Mesenchymal stem cell (in vitro differentiated cells and primary cell): Measurements from ENCODE around the gene ACTRT2.

Source experiments
- DNase-seq: peaks from one replicate; pipeline ENCODE4 v3.0.0-alpha.2; 2013
- H2AFZ ChIP-seq: one replicate; pipeline ENCODE4 v1.6.1; 2013; ENCODE audit warnings: low read depth, mild to moderate bottlenecking, control low read depth, inconsistent platforms, low read length, moderate library complexity
- H2AK5ac ChIP-seq: 2 replicates; pipeline ENCODE4 v1.6.1; 2013; ENCODE audit warnings: low read length, moderate library complexity, mild to moderate bottlenecking, inconsistent platforms; ENCODE audit not compliant: severe bottlenecking
- H2BK120ac ChIP-seq: one replicate; pipeline ENCODE4 v1.6.1; 2013; ENCODE audit warnings: low read depth, mild to moderate bottlenecking, inconsistent platforms, low read length, moderate library complexity
- H2BK12ac ChIP-seq, 2 experiments: one replicate each; pipeline ENCODE4 v1.6.1; 2013; ENCODE audit warnings: inconsistent platforms in 2 of 2, low read length in 2 of 2, mild to moderate bottlenecking in 2 of 2, moderate library complexity in 2 of 2, control low read depth in 1 of 2
- H2BK15ac ChIP-seq: one replicate; pipeline ENCODE4 v1.6.1; 2013; ENCODE audit warnings: mild to moderate bottlenecking, low read depth, inconsistent platforms; ENCODE audit not compliant: poor library complexity, severe bottlenecking
- H2BK5ac ChIP-seq: 2 replicates; pipeline ENCODE4 v1.6.1; 2013; ENCODE audit warnings: low read depth, mild to moderate bottlenecking, low read length, control low read depth, inconsistent platforms; ENCODE audit not compliant: poor library complexity, severe bottlenecking
- H3K14ac ChIP-seq, 2 experiments: one replicate each; pipeline ENCODE4 v1.6.1; 2013; ENCODE audit warnings: inconsistent platforms in 2 of 2, low read length in 2 of 2, control low read depth in 1 of 2, mild to moderate bottlenecking in 1 of 2, moderate library complexity in 1 of 2
- H3K18ac ChIP-seq, 2 experiments: one replicate each; pipeline ENCODE4 v1.6.1; 2013; ENCODE audit warnings: inconsistent platforms in 2 of 2, low read length in 2 of 2, control low read depth in 1 of 2, low read depth in 1 of 2, mild to moderate bottlenecking in 1 of 2
- H3K23ac ChIP-seq, 2 experiments: one replicate each; pipeline ENCODE4 v1.6.1; 2013; ENCODE audit warnings: inconsistent platforms in 2 of 2, low read length in 2 of 2, mild to moderate bottlenecking in 2 of 2, moderate library complexity in 2 of 2, control low read depth in 1 of 2
- H3K27ac ChIP-seq: 2 replicates; pipeline ENCODE4 v1.5.1; 2013; ENCODE audit warnings: mild to moderate bottlenecking, moderate library complexity, low read length, control low read depth, inconsistent platforms; ENCODE audit not compliant: poor library complexity, severe bottlenecking
- H3K27me3 ChIP-seq, 2 experiments: 2 replicates each; pipeline versions ENCODE4 v1.6.1 to v1.7.0; 2013; ENCODE audit warnings: low read length in 2 of 2, mild to moderate bottlenecking in 2 of 2, moderate library complexity in 2 of 2, control low read depth in 1 of 2, inconsistent platforms in 1 of 2; ENCODE audit not compliant: control insufficient read depth in 1 of 2, insufficient read depth in 1 of 2
- H3K36me3 ChIP-seq, 2 experiments: 2 replicates each; pipeline versions ENCODE4 v1.6.1 to v1.7.0; 2013; ENCODE audit warnings: low read length in 2 of 2, control low read depth in 1 of 2, inconsistent platforms in 1 of 2, low read depth in 1 of 2, mild to moderate bottlenecking in 1 of 2; ENCODE audit not compliant: insufficient read depth in 2 of 2, control insufficient read depth in 1 of 2
- H3K4ac ChIP-seq, 2 experiments: one replicate each; pipeline ENCODE4 v1.6.1; 2013; ENCODE audit warnings: inconsistent platforms in 2 of 2, low read length in 2 of 2, mild to moderate bottlenecking in 2 of 2, moderate library complexity in 2 of 2, control low read depth in 1 of 2, low read depth in 1 of 2
- H3K4me1 ChIP-seq: 2 replicates; pipeline ENCODE4 v1.6.1; 2013; ENCODE audit warnings: low read depth, low read length, control low read depth; ENCODE audit not compliant: control insufficient read depth, insufficient read depth
- H3K4me2 ChIP-seq: 2 replicates; pipeline ENCODE4 v1.6.1; 2013; ENCODE audit warnings: low read length, mild to moderate bottlenecking, inconsistent platforms; ENCODE audit not compliant: poor library complexity, severe bottlenecking
- H3K4me3 ChIP-seq, 2 experiments: 2 replicates each; pipeline versions ENCODE4 v1.5.1 to v1.7.0; 2013; ENCODE audit warnings: low read length in 2 of 2, mild to moderate bottlenecking in 2 of 2, control low read depth in 1 of 2, low read depth in 1 of 2; ENCODE audit not compliant: insufficient read depth in 1 of 2
- H3K79me1 ChIP-seq: replicated peaks from 2 replicates; pipeline ENCODE4 v1.6.1; 2013; ENCODE audit warnings: mild to moderate bottlenecking, control low read depth, low read length, inconsistent platforms; ENCODE audit not compliant: poor library complexity, severe bottlenecking
- H3K9ac ChIP-seq: 2 replicates; pipeline ENCODE4 v1.7.0; 2013; ENCODE audit warnings: mild to moderate bottlenecking, low read length, moderate library complexity
- H3K9me3 ChIP-seq: 2 replicates; pipeline ENCODE4 v1.7.0; 2013; ENCODE audit warnings: mild to moderate bottlenecking, low read length; ENCODE audit not compliant: control insufficient read depth
- H4K8ac ChIP-seq: one replicate; pipeline ENCODE4 v1.6.1; 2013; ENCODE audit warnings: inconsistent platforms, mild to moderate bottlenecking, low read length, moderate library complexity
- H4K91ac ChIP-seq: one replicate; pipeline ENCODE4 v1.6.1; 2013; ENCODE audit warnings: mild to moderate bottlenecking, low read length, inconsistent platforms
- WGBS: methylation state at CpG from one replicate; pipeline ENCODE4 v1.1.7; 2013; ENCODE audit warnings: mixed read lengths; 5-methylcytosine and 5-hydroxymethylcytosine counted together

Gene ACTRT2

GRCh38 chr1:3022976-3023375 lies 1.7 kb downstream of the ACTRT2 start:
- Histone ChIP-seq H3K4me2 (no peak overlapping the region), H3K14ac (no peak overlapping the region), H4K8ac (no peak overlapping the region), H3K4ac (no peak overlapping the region), H3K27ac (no peak overlapping the region), H2BK120ac (no peak overlapping the region), H3K18ac (no peak overlapping the region), H3K9ac (no peak overlapping the region), H3K4me3 (no peak overlapping the region), H3K79me1 (no peaks in the 10 kb centered on the region), H3K27me3 (peaks cover 0 to 26% of the 10 kb centered on the region in 2 experiments), H2BK12ac (no peak overlapping the region), H3K9me3 (no peaks in the 10 kb centered on the region), H2BK5ac (no peak overlapping the region), H4K91ac (no peak overlapping the region), H3K23ac (no peak overlapping the region), H2AK5ac (no peak overlapping the region), H2AFZ (no peak overlapping the region), H2BK15ac (no peak overlapping the region), H3K4me1 (no peaks in the 10 kb centered on the region), H3K36me3 (no peaks in the 10 kb centered on the region)
- no peak for DNase-seq
- 89% methylated on average over 14 of the region's 14 CpGs for WGBS

- no peak overlapping the region for H3K4me2 ChIP-seq
- no peak overlapping the region for H2BK5ac ChIP-seq
- no peak overlapping the region for H2AFZ ChIP-seq
- H3K4ac ChIP-seq: no peak overlapping the region
- 82% methylated on average over 9 of the region's 9 CpGs for WGBS
- H3K36me3 ChIP-seq: no peaks in the 10 kb centered on the region
- DNase-seq: no peak
- H4K91ac ChIP-seq: no peak overlapping the region
- peaks cover 0 to 32% of the 10 kb centered on the region in 2 experiments for H3K27me3 ChIP-seq
- no peak overlapping the region for H4K8ac ChIP-seq
- H2BK15ac ChIP-seq: no peak overlapping the region
- H3K14ac ChIP-seq: no peak overlapping the region
- H2BK12ac ChIP-seq: no peak overlapping the region
- no peak overlapping the region for H3K23ac ChIP-seq
- H2BK120ac ChIP-seq: no peak overlapping the region
- H3K4me3 ChIP-seq: no peak overlapping the region
- H3K27ac ChIP-seq: no peak overlapping the region
- H3K79me1 ChIP-seq: no peaks in the 10 kb centered on the region
- H3K18ac ChIP-seq: no peak overlapping the region
- H3K9ac ChIP-seq: no peak overlapping the region
- no peaks in the 10 kb centered on the region for H3K4me1 ChIP-seq
- no peak overlapping the region for H2AK5ac ChIP-seq
- H3K9me3 ChIP-seq: no peaks in the 10 kb centered on the region
Observed at GRCh38 chr1:3024019-3024418, 2.8 kb downstream of the ACTRT2 start.

GRCh38 chr1:3024588-3024987 lies 3.3 kb downstream of the ACTRT2 start:
- Histone ChIP-seq H4K8ac (no peak overlapping the region), H3K9me3 (no peaks in the 10 kb centered on the region), H3K36me3 (no peaks in the 10 kb centered on the region), H2AK5ac (no peak overlapping the region), H3K9ac (no peak overlapping the region), H3K4me2 (no peak overlapping the region), H3K4me1 (no peaks in the 10 kb centered on the region), H2AFZ (no peak overlapping the region), H3K14ac (no peak overlapping the region), H2BK5ac (no peak overlapping the region), H3K27ac (no peak overlapping the region), H4K91ac (no peak overlapping the region), H3K79me1 (no peaks in the 10 kb centered on the region), H2BK12ac (no peak overlapping the region), H3K23ac (no peak overlapping the region), H3K4ac (no peak overlapping the region), H2BK15ac (no peak overlapping the region), H2BK120ac (no peak overlapping the region), H3K18ac (no peak overlapping the region), H3K4me3 (no peak overlapping the region), H3K27me3 (peaks cover 0 to 32% of the 10 kb centered on the region in 2 experiments)
- 70% methylated on average over 11 of the region's 11 CpGs for WGBS
- DNase-seq: no peak

GRCh38 chr1:3026124-3026523 lies 4.9 kb downstream of the ACTRT2 start:
- no peak overlapping the region for H2AK5ac ChIP-seq
- no peaks in the 10 kb centered on the region for H3K36me3 ChIP-seq
- peaks cover 0 to 45% of the 10 kb centered on the region in 2 experiments for H3K27me3 ChIP-seq
- H2BK15ac ChIP-seq: no peak overlapping the region
- no peak overlapping the region for H2BK120ac ChIP-seq
- H2AFZ ChIP-seq: no peak overlapping the region
- H3K4me2 ChIP-seq: no peak overlapping the region
- H4K8ac ChIP-seq: no peak overlapping the region
- WGBS: 84% methylated on average over 1 of the region's 1 CpG
- no peak overlapping the region for H3K9ac ChIP-seq
- H3K14ac ChIP-seq: no peak overlapping the region
- no peak overlapping the region for H3K18ac ChIP-seq
- no peak overlapping the region for H2BK12ac ChIP-seq
- no peak overlapping the region for H3K27ac ChIP-seq
- H2BK5ac ChIP-seq: no peak overlapping the region
- no peak for DNase-seq
- no peaks in the 10 kb centered on the region for H3K4me1 ChIP-seq
- H3K9me3 ChIP-seq: no peaks in the 10 kb centered on the region
- H4K91ac ChIP-seq: no peak overlapping the region
- H3K79me1 ChIP-seq: no peaks in the 10 kb centered on the region
- H3K4ac ChIP-seq: no peak overlapping the region
- H3K4me3 ChIP-seq: no peak overlapping the region
- H3K23ac ChIP-seq: no peak overlapping the region
